Erythroblast (primary cell): Measurements from ENCODE around the gene IPO5.
"Not testable (repeated sequence)": the region's sequence is repeated elsewhere in the genome, so short reads cannot be mapped to it uniquely, and the experiment has no call there.

ENCODE experiments used
- DNase-seq, 2 experiments: peaks; one replicate each; lab custom pipeline; 2025; lab: John Stamatoyannopoulos, UW
- GATA1 ChIP-seq: IDR thresholded peaks from 2 replicates; pipeline ENCODE4 v1.6.1; 2011; ENCODE audit warnings: low read depth, mild to moderate bottlenecking, control low read depth, low read length, moderate library complexity
- POLR2A ChIP-seq: IDR thresholded peaks from 2 replicates; pipeline ENCODE4 v1.6.1; 2011; ENCODE audit warnings: mild to moderate bottlenecking, low read length

IPO5 gene

DNA sequence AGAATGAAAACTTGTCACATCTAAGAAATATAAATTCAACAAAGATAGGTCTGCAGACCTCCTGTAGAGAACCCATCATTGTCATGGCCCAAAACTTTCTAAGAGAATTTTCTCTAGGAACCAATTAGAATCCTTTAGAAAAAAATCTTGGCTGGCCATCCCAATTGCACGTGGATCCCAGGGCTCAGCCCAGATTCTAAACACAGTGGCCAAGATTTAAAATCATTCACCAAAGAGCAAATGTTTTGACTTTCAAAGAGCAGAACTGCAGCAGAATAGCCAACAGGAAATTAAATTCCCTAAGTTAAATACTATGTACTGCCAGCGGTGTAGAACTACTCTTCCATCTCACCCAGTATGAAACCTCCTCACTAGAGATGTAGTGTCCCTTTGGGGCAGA lies 21.3 kb downstream of the IPO5 start:
- TF ChIP-seq POLR2A: no peak
- TF ChIP-seq GATA1: no peak

DNA sequence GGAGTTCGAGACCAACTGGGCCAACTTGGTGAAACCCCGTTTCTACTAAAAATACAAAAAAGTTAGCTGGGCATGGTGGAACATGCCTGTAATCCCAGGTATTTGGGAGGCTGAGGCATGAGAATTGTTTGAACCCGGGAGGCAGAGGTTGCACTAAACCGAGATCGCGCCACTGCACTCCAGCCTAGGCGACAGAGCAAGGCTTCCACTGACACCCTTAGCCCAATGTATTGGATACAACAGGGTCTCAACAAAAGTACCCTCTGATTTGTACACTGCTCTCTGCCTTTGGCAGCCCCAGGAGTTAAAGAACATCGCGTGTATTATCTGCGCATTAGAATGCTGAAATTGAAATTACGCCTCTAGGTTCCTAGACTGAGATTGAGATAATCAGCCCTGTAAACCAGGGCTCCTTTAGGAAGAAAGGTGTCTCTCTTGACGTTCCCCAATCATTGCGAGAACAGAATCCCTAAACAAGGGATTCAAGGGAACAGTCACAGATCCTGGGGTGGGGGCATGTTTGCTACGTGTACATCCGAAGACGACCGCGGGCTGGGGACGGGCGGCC lies 21.9 kb downstream of the IPO5 start:
- no peak for DNase-seq
- TF ChIP-seq POLR2A: no peak
- TF ChIP-seq GATA1: no peak

More for the DNA sequence above, 21.3 kb downstream of the IPO5 start:
- no peak for DNase-seq

DNA sequence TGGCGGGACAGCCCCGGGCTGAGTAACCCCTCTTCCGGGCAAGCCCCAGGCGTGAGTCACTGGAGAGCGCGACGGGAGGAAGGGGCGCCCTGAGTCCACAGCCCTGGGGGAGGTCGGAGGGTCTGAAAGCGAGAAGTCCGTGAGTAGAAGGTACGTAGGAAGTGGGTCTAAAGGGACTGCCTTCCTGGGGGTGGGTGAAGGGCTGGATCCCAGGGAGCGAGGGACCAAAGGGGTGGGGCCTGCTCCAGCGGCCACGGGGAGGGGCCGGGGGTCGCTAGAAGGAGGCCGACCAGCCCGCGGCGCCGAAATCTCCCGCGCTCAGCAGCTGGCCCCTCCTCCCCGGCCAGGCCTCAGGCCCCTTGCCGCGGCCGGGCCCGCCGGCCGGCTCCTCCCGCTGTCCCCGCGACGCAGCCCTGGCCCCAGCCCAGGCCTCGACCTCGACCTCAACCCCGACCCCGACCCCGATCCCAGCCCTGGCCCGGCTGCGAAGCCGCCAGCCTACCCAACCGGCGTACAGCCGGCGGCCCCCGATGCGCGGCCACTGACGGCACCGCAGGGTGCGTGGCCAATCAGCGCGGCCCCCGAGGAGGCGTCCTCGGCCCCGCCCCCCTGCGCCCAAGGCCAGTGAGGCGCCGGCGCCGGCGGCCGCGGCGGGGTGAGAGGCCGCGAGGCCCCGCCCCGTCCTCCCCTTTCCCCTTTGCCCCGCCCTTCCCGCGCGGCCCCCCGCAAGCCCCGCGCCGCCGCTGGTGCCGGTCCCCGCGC lies 22.6 kb downstream of the IPO5 start:
- DNase-seq: peak; percentile 93 to 96
- peak; percentile 75 for TF ChIP-seq POLR2A
- no peak for TF ChIP-seq GATA1

DNA sequence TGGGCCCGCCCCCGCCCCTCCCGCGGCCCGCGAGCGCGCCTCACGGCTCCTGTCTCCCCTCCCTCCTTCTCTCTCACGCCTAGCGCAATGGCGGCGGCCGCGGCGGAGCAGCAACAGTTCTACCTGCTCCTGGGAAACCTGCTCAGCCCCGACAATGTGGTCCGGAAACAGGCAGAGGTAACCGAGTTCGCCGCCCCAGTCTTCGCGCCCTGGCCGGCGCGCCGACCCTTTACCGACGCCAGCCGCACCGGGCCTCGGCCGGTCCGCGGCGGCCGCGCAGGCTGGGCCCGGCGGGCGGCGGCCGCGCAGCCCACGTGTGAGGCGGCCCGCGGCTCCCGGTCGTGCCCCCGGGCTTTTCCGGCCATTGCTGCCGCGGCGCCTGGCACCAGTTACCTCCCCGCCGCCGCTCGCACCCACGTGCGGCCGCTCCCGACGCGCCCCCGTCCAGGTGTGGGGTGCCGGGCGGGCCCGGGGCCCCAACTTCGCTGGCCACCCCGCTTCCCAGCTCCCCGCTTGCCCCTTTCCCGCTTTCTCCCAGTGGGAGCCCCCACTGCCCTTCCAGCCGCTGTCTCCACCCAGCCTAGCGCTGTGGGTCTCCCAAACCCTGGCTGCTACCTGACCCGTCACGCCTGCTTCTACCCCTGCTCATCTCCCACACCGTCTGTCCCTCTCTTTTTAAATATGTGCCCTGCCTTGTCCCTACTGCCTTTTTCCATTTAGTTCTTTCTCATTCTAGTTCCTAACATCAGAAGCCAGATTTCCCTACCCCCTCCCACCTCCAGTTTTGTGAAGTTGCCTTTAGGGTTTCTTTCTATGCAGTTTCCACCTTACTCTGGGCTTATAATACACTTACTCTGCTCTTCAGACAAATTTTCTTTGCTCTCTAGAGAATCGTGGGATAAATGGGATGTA lies 23.4 kb downstream of the IPO5 start:
- TF ChIP-seq POLR2A (peak; percentile 29), GATA1 (no peak)
- DNase-seq: peak; percentile 39 to 58

- TF ChIP-seq GATA1 (no peak), POLR2A (no peak)
- peak in 1 of 2 experiments; percentile 21 for DNase-seq
Measured at GRCh38 chr13:97977982-97978381, 24.5 kb downstream of the IPO5 start.

- DNase-seq: peak; percentile 27 to 56
- TF ChIP-seq POLR2A: no peak
- no peak for TF ChIP-seq GATA1
Measured at GRCh38 chr13:97978651-97979050, 25.2 kb downstream of the IPO5 start.

GRCh38 chr13:97979051-97979450 lies 25.6 kb downstream of the IPO5 start:
- DNase-seq: no peak
- TF ChIP-seq POLR2A (no peak), GATA1 (no peak)

GRCh38 chr13:97979556-97979955 lies 26.1 kb downstream of the IPO5 start:
- TF ChIP-seq POLR2A (no peak), GATA1 (no peak)
- DNase-seq: no peak

GRCh38 chr13:97982286-97982685 lies 28.8 kb downstream of the IPO5 start:
- DNase-seq: no peak

DNA sequence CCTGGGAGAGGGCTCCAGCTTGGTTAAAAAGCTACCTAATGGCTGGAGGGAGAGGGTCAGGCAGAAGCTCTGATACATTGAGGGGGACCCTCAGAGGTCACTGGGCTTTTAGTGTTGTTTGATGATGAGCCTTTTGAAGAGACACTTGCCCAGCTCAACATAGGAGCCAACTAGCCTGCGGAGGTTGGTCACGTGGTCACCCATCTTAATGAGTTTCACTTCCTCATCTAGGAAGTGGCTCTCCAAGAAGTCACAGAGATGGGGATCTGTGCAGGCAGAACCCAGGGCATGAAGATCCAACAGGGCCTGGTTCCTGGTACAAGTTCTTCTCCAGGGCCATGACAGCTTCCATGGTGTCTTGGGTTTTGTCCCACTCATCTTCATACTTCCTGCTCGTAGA lies 33.4 kb downstream of the IPO5 start:
- TF ChIP-seq POLR2A: no peak
- no peak for DNase-seq

More at GRCh38 chr13:97982286-97982685, 28.8 kb downstream of the IPO5 start:
- no peak for TF ChIP-seq POLR2A
- TF ChIP-seq GATA1: no peak

GRCh38 chr13:97999653-98000052 lies 46.2 kb downstream of the IPO5 start:
- no peak for TF ChIP-seq GATA1
- TF ChIP-seq POLR2A: no peak
- no peak for DNase-seq

- DNase-seq: no peak
- TF ChIP-seq GATA1 (no peak), POLR2A (no peak)
Measured at GRCh38 chr13:98004107-98004506, 50.6 kb downstream of the IPO5 start.

- DNase-seq: not testable (repeated sequence)
Measured at GRCh38 chr13:98004997-98005396, 51.5 kb downstream of the IPO5 start.

GRCh38 chr13:98007001-98007400 lies 53.5 kb downstream of the IPO5 start:
- TF ChIP-seq POLR2A (no peak), GATA1 (no peak)
- no peak for DNase-seq
